HepG2 (cell line): ENCODE data around the gene FAT1. TPM values are rescaled to one million over a fixed set of nuclear protein-coding genes. Genes with fewer than 3 reads are reported as not detected.

Experiments
- ATAC-seq: fragments of 200-7000 bp; cut with Tn5 transposase; 3 replicates; pipeline ENCODE4 v1.9.1; 2020; ENCODE audit warnings: mild to moderate bottlenecking, moderate library complexity
- BruUV-seq: library from RNA; stranded (reverse); fragments of 400-500 nt; replicated peaks from 2 replicates; lab custom pipeline; 2021; lab: Mats Ljungman, UMichigan
- CTCF ChIA-PET: fragments of 300-600 bp; formaldehyde crosslinking; extraction: SDS; loops from one replicate; lab custom pipeline; 2021; ENCODE audit warnings: low total read pairs, inconsistent platforms, low intra/inter-chr PET ratio; lab: Yijun Ruan, JAX
- POLR2A ChIA-PET: fragments of 350-600 bp; sonication (Branson Sonifier 250); formaldehyde crosslinking; loops from one replicate; lab custom pipeline; 2020; ENCODE audit warnings: antibody characterized with exemption, inconsistent platforms; lab: Yijun Ruan, JAX
- DNase-seq: peaks from one replicate; pipeline ENCODE4 v3.0.0-alpha.2; 2015; ENCODE audit warnings: low spot score
- FAIRE-seq: peaks from 3 replicates; lab custom pipeline; 2011; peaks lifted over from hg19 to GRCh38; lab: Jason Lieb, UNC
- H2AFZ ChIP-seq: one replicate; pipeline ENCODE4 v1.6.1; 2011; ENCODE audit warnings: low read length, inconsistent platforms
- H3K27ac ChIP-seq: fragments of 300-600 bp; 3 replicates; pipeline ENCODE4 v1.8.0; 2011; ENCODE audit warnings: mixed run types, mild to moderate bottlenecking, mixed read lengths, low read length, inconsistent platforms; ENCODE audit not compliant: insufficient read depth; ENCODE audit errors: extremely low read length
- H3K27me3 ChIP-seq, 2 experiments: fragments of 200-600 bp in 1 of 2; 2 replicates in 1 of 2; 3 replicates in 1 of 2; pipeline versions ENCODE4 v1.6.0 to v1.8.0; 2011; ENCODE audit warnings: low read length in 2 of 2, mild to moderate bottlenecking in 2 of 2, moderate library complexity in 2 of 2, inconsistent platforms in 1 of 2; ENCODE audit not compliant: insufficient read depth in 2 of 2, control insufficient read depth in 1 of 2
- H3K36me3 ChIP-seq, 2 experiments: fragments of 200-600 bp in 1 of 2; replicated peaks in 1 of 2; 2 replicates in 1 of 2; 3 replicates in 1 of 2; pipeline versions ENCODE4 v1.5.1 to v1.8.0; 2011; ENCODE audit warnings: low read length in 2 of 2, inconsistent platforms in 1 of 2; ENCODE audit not compliant: insufficient read depth in 2 of 2, control insufficient read depth in 1 of 2
- H3K4me1 ChIP-seq: 2 replicates; pipeline ENCODE4 v1.5.1; 2012; ENCODE audit warnings: low read length, inconsistent platforms; ENCODE audit not compliant: insufficient read depth
- H3K4me2 ChIP-seq: 2 replicates; pipeline ENCODE4 v1.6.0; 2011; ENCODE audit warnings: low read depth, low read length, inconsistent platforms
- H3K4me3 ChIP-seq, 3 experiments: fragments of 200-600 bp in 1 of 3; sonication (generic), shearing (Covaris generic) in 1 of 3; replicated peaks in 1 of 3; 2 replicates each; pipeline ENCODE4 v1.5.1; 2011 to 2016; ENCODE audit warnings: low read length in 3 of 3, inconsistent platforms in 2 of 3, low read depth in 2 of 3, mild to moderate bottlenecking in 2 of 3, control low read depth in 1 of 3, mixed read lengths in 1 of 3; ENCODE audit not compliant: insufficient read depth in 1 of 3
- H3K79me2 ChIP-seq: one replicate; pipeline ENCODE4 v1.6.1; 2011; ENCODE audit warnings: low read length, inconsistent platforms; ENCODE audit not compliant: insufficient read depth
- H3K9ac ChIP-seq: 2 replicates; pipeline ENCODE4 v1.6.0; 2011; ENCODE audit warnings: mild to moderate bottlenecking, low read depth, low read length, inconsistent platforms; ENCODE audit not compliant: insufficient read depth
- H3K9me3 ChIP-seq: 2 replicates; pipeline ENCODE4 v1.5.1; 2012; ENCODE audit warnings: mild to moderate bottlenecking, low read length
- H4K20me1 ChIP-seq: 2 replicates; pipeline ENCODE4 v1.6.0; 2011; ENCODE audit warnings: inconsistent platforms, mild to moderate bottlenecking, low read length, moderate library complexity; ENCODE audit not compliant: insufficient read depth
- ELF4 ChIP-seq: sonication (generic); formaldehyde crosslinking; IDR thresholded peaks from 2 replicates; pipeline ENCODE4 v1.5.0; 2020; ENCODE audit warnings: missing genetic modification reagents, mild to moderate bottlenecking, moderate library complexity, borderline replicate concordance
- GATAD1 ChIP-seq: IDR thresholded peaks from 2 replicates; pipeline ENCODE4 v1.6.1; 2016; ENCODE audit warnings: missing genetic modification reagents, missing compliant biosample characterization
- MEIS2 ChIP-seq: sonication (generic); formaldehyde crosslinking; IDR thresholded peaks from 2 replicates; pipeline ENCODE4 v1.9.0; 2021; ENCODE audit warnings: mild to moderate bottlenecking, missing genetic modification reagents
- NCOA2 ChIP-seq: sonication (generic); formaldehyde crosslinking; IDR thresholded peaks from 2 replicates; pipeline ENCODE4 v1.8.0; 2022; ENCODE audit warnings: inconsistent platforms
- SOX13 ChIP-seq, 3 experiments: fragments of 450-650 bp in 1 of 3; sonication (generic) in 1 of 3; formaldehyde crosslinking in 1 of 3; IDR thresholded peaks in 2 of 3; conservative IDR thresholded peaks in 1 of 3; 2 replicates each; pipeline versions ENCODE4 v1.5.0 to v1.6.1; 2016 to 2020; ENCODE audit warnings: antibody characterized with exemption in 1 of 3, mild to moderate bottlenecking in 1 of 3, missing compliant biosample characterization in 1 of 3, missing genetic modification reagents in 1 of 3, moderate library complexity in 1 of 3
- SPEN ChIP-seq: sonication (generic); formaldehyde crosslinking; IDR thresholded peaks from 2 replicates; pipeline ENCODE4 v1.5.1; 2020; ENCODE audit warnings: low read depth, mild to moderate bottlenecking, missing genetic modification reagents
- TCF7 ChIP-seq: sonication (generic); IDR thresholded peaks from 2 replicates; pipeline ENCODE4 v1.6.1; 2016; ENCODE audit warnings: antibody characterized with exemption, low read depth
- ZNF24 ChIP-seq: fragments of 450-650 bp; IDR thresholded peaks from 2 replicates; pipeline ENCODE4 v1.6.1; 2017; ENCODE audit warnings: antibody characterized with exemption, mild to moderate bottlenecking
- ZNF335 ChIP-seq: sonication (generic); formaldehyde crosslinking; IDR thresholded peaks from 2 replicates; pipeline ENCODE4 v1.4.0; 2020; ENCODE audit warnings: missing genetic modification reagents
- WGBS: methylation state at CpG from one replicate; pipeline ENCODE4 v1.1.6; 2017; ENCODE audit warnings: low lambda C conversion rate; 5-methylcytosine and 5-hydroxymethylcytosine counted together
- in situ Hi-C: cut with HindIII; loops from 2 replicates; pipeline ENCODE4 v1.10.0; 2017; ENCODE audit warnings: low pct_unique_long_range_greater_than_20kb; ENCODE audit not compliant: extremely low pct_ligation_motif_present
- intact Hi-C: fragments of 100-400 bp; cut with micrococcal nuclease; formaldehyde crosslinking; loops from one replicate; pipeline ENCODE4 v1.10.0; 2022; ENCODE audit not compliant: unreplicated experiment
- polyA plus RNA-seq, 8 experiments: library from polyadenylated mRNA; depleted of rRNA in 3 of 8; stranded (reverse) in 7 of 8; unstranded in 1 of 8; fragments of >200 nt; fragmentation: Illumina TruSeq in 4 of 8; extraction: Trizol in 4 of 8; gene quantifications; 2 replicates each; pipeline versions ENCODE4 v1.2.1 to v1.2.3, GENCODE V29; 2011 to 2016; ENCODE audit warnings: low read depth in 4 of 8, missing spikeins in 1 of 8, mixed read lengths in 1 of 8; ENCODE audit not compliant: insufficient read depth in 1 of 8
- total RNA-seq, 5 experiments: library from RNA; depleted of rRNA; stranded (reverse); fragments of >200 nt; fragmentation: Illumina TruSeq; extraction: Trizol; gene quantifications; 2 replicates each; pipeline ENCODE4 v1.2.3, GENCODE V29; 2016; ENCODE audit warnings: low read depth in 1 of 5
- TF ChIP-seq, protein P1 (sequence below): IDR thresholded peaks from 2 replicates; pipeline ENCODE4 v1.4.0; 2020; ENCODE audit warnings: mild to moderate bottlenecking, missing genetic modification reagents
- TF ChIP-seq, protein P2 (sequence below): sonication (generic); formaldehyde crosslinking; IDR thresholded peaks from 2 replicates; pipeline ENCODE4 v1.4.0; 2020; ENCODE audit warnings: missing genetic modification reagents
- TF ChIP-seq, protein P3 (sequence below): sonication (generic); formaldehyde crosslinking; IDR thresholded peaks from 2 replicates; pipeline ENCODE4 v1.4.0; 2020; ENCODE audit warnings: missing genetic modification reagents

Gene FAT1
- total and polyA plus RNA-seq, 2 of the 13 experiments (the other 11 are each of a cell fraction or from before 2014, with no cell fraction given), result 185 to 216 TPM

DNA sequence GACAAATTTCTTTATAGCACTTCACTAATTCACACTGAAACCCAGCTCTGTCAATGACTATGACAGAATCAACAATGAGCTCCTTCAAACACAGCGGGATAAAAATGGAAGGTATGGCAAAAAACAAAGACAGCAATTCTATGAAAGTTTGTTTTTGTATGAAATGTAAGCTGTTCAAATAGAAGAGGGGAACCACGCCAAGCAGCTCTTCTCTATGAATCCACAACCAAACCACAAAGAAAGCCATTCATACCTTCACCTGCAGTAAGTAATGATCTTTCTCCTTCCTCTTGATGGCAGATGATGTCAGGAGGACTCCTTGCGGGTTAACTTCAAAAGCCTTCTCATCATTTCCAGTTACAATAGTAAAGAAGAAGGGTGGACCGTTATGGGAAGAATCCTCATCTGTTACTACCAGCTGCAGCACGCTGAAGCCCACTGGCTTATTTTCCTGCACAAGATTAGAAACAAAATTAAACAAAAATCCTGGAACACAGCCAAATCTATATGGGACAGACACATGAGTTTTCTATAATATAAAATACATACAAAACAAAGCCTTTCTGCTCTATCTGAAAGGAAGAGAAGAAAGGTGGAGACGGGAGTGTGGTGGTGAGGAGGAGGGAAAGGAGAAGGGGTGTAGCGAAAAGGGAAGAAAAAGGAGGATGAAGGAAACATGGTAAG lies 119.4 kb downstream of the FAT1 start:
- Histone ChIP-seq H2AFZ (no peak overlapping the region), H3K79me2 (no peaks in the 10 kb centered on the region), H3K9ac (no peak overlapping the region), H4K20me1 (no peaks in the 10 kb centered on the region), H3K9me3 (no peaks in the 10 kb centered on the region), H3K4me1 (no peaks in the 10 kb centered on the region), H3K36me3 (peaks cover 42 to 92% of the 10 kb centered on the region in 2 experiments), H3K27ac (no peak overlapping the region), H3K27me3 (no peaks in the 10 kb centered on the region), H3K4me2 (no peak overlapping the region), H3K4me3 (no peak overlapping the region)
- FAIRE-seq, result no peak
- WGBS, result 85% methylated on average over 7 of the region's 7 CpGs
- no peak for ATAC-seq
- intact Hi-C loops, result loop anchor here (5.0 kb wide), 1 partner anchor 118 kb away; the partner anchor contains the start of gene FAT1
- ChIA-PET POLR2A (no interaction called here), CTCF (no interaction called here)
- peak; percentile 59 for DNase-seq
- BruUV-seq, result no TSS peak
- in situ Hi-C loops, result no loop called here
- TF ChIP-seq MEIS2 (CRISPR knock-in tag) (no peak), GATAD1 (no peak), NCOA2 (CRISPR knock-in tag) (peak; percentile 23; the same call in 1 of the 2 replicates), TCF7 (0 out of 2 replicates have a peak, but pooled peaks have one; percentile 13), SPEN (no peak), ZNF24 (0 out of 2 replicates have a peak, but pooled peaks have one; percentile 11), ZNF335 (CRISPR knock-in tag) (no peak), ELF4 (CRISPR knock-in tag) (no peak), SOX13 (IDR thresholded peaks at IDR 0.05) (no peak), SOX13 (CRISPR knock-in tag; conservative IDR thresholded peaks at IDR 0.05 in 1 of 2, IDR thresholded peaks at IDR 0.05 in 1 of 2) (peak in 1 of 2 experiments; percentile 52; a peak in 1 of 4 replicates)
- TF ChIP-seq, protein P1, sequence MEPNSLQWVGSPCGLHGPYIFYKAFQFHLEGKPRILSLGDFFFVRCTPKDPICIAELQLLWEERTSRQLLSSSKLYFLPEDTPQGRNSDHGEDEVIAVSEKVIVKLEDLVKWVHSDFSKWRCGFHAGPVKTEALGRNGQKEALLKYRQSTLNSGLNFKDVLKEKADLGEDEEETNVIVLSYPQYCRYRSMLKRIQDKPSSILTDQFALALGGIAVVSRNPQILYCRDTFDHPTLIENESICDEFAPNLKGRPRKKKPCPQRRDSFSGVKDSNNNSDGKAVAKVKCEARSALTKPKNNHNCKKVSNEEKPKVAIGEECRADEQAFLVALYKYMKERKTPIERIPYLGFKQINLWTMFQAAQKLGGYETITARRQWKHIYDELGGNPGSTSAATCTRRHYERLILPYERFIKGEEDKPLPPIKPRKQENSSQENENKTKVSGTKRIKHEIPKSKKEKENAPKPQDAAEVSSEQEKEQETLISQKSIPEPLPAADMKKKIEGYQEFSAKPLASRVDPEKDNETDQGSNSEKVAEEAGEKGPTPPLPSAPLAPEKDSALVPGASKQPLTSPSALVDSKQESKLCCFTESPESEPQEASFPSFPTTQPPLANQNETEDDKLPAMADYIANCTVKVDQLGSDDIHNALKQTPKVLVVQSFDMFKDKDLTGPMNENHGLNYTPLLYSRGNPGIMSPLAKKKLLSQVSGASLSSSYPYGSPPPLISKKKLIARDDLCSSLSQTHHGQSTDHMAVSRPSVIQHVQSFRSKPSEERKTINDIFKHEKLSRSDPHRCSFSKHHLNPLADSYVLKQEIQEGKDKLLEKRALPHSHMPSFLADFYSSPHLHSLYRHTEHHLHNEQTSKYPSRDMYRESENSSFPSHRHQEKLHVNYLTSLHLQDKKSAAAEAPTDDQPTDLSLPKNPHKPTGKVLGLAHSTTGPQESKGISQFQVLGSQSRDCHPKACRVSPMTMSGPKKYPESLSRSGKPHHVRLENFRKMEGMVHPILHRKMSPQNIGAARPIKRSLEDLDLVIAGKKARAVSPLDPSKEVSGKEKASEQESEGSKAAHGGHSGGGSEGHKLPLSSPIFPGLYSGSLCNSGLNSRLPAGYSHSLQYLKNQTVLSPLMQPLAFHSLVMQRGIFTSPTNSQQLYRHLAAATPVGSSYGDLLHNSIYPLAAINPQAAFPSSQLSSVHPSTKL (CRISPR knock-in tag), result peak; percentile 24; the same call in 1 of the 2 replicates
- TF ChIP-seq, protein P2, sequence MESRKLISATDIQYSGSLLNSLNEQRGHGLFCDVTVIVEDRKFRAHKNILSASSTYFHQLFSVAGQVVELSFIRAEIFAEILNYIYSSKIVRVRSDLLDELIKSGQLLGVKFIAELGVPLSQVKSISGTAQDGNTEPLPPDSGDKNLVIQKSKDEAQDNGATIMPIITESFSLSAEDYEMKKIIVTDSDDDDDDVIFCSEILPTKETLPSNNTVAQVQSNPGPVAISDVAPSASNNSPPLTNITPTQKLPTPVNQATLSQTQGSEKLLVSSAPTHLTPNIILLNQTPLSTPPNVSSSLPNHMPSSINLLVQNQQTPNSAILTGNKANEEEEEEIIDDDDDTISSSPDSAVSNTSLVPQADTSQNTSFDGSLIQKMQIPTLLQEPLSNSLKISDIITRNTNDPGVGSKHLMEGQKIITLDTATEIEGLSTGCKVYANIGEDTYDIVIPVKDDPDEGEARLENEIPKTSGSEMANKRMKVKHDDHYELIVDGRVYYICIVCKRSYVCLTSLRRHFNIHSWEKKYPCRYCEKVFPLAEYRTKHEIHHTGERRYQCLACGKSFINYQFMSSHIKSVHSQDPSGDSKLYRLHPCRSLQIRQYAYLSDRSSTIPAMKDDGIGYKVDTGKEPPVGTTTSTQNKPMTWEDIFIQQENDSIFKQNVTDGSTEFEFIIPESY (CRISPR knock-in tag), result peak; percentile 69
- TF ChIP-seq, protein P3, sequence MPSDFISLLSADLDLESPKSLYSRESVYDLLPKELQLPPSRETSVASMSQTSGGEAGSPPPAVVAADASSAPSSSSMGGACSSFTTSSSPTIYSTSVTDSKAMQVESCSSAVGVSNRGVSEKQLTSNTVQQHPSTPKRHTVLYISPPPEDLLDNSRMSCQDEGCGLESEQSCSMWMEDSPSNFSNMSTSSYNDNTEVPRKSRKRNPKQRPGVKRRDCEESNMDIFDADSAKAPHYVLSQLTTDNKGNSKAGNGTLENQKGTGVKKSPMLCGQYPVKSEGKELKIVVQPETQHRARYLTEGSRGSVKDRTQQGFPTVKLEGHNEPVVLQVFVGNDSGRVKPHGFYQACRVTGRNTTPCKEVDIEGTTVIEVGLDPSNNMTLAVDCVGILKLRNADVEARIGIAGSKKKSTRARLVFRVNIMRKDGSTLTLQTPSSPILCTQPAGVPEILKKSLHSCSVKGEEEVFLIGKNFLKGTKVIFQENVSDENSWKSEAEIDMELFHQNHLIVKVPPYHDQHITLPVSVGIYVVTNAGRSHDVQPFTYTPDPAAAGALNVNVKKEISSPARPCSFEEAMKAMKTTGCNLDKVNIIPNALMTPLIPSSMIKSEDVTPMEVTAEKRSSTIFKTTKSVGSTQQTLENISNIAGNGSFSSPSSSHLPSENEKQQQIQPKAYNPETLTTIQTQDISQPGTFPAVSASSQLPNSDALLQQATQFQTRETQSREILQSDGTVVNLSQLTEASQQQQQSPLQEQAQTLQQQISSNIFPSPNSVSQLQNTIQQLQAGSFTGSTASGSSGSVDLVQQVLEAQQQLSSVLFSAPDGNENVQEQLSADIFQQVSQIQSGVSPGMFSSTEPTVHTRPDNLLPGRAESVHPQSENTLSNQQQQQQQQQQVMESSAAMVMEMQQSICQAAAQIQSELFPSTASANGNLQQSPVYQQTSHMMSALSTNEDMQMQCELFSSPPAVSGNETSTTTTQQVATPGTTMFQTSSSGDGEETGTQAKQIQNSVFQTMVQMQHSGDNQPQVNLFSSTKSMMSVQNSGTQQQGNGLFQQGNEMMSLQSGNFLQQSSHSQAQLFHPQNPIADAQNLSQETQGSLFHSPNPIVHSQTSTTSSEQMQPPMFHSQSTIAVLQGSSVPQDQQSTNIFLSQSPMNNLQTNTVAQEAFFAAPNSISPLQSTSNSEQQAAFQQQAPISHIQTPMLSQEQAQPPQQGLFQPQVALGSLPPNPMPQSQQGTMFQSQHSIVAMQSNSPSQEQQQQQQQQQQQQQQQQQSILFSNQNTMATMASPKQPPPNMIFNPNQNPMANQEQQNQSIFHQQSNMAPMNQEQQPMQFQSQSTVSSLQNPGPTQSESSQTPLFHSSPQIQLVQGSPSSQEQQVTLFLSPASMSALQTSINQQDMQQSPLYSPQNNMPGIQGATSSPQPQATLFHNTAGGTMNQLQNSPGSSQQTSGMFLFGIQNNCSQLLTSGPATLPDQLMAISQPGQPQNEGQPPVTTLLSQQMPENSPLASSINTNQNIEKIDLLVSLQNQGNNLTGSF (CRISPR knock-in tag), result no peak
